Hematopoietic multipotent progenitor cell (in vitro differentiated cells): Measurements from ENCODE around the gene KRT71. TPM values are rescaled to one million over a fixed set of nuclear protein-coding genes. Genes with fewer than 3 reads are reported as not detected.
A peak's percentile ranks its signal among the peaks of the same experiment; 100 is the strongest.

Experiments used
- DNase-seq, 3 donors: peaks; one replicate each; pipeline ENCODE4 v3.0.0-alpha.2; 2011 to 2015; ENCODE audit warnings: low read depth in 2 of 3, low spot score in 2 of 3
- total RNA-seq: library from RNA; depleted of rRNA; stranded (reverse); fragments of >200 nt; gene quantifications from one replicate; pipeline ENCODE4 v1.2.3, GENCODE V29; 2012

KRT71 gene
- total RNA-seq, 1 donor: not detected

DNA sequence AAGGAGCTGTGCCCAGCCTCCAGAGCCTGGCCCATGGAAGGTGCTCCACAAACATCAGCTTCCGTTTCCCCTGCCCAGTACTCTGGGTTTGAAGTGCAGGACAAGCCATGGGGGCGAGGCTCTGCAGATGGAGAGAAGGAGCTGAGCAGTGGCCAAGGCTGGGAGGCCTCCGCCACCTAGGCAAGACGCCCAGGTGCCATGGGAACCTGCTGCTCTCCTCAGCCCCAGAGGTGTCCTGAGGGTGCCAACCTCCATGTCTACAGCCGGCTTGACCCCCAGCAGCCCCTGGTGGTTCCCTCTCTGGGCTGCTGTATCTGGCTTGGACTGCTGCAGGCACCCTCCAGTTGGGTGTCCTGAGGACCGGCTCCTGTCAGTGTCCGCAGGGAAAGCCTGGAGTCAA is 12.4 kb downstream of the KRT71 start:
- no peak for DNase-seq

DNA sequence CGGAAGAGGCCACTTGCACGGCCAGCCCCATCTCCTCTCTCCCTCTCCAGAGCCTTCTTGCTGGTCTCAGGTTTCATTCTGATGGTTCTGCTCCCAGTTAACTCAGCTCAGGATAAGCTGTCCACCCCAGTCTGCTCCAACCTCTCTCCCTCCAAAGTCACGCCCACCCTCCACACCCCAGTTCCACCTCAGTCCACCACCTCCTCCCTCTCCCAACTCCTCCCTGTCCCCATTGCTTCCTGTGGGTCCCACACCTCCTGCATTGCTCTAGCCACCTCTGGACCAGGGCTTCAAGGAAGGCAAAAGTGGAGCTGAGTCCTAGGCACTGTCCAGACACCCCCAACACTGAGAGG is 13.1 kb downstream of the KRT71 start:
- no peak for DNase-seq

DNA sequence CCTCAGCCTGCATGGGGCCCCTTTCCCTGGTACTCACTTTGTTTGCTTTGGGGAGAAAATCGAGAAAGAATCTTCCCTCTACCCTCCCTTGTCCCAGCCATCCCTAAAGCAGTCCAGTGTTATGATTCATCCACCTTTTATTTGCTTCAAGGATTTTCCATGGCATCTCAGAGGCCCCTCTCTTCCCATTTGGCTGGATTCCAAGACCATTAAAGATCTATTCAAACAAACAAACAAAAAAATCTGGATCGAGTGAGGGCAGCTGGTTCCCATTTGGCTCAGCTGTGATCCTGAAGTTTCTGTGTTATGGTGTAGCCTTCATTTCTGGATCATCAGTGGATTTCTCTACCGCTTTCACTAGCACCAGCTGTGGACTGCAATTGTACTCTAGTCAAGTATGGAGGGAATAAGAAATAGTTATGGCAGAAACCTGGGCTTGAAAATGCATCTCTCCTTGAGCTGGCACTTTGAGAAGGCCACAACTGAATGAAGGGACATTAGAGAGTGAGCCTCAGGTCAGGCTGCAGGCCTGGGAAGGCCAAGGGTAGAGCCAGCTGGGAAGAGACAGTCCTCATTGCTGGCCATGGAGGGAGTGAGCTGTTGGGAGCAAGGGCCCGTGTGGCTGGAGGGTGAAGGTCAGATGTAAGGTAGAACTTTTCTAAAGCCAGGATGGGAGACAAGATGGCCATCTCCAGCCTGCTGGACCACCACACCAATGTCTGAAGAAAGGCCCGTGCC is 13.7 kb downstream of the KRT71 start:
- no peak for DNase-seq

- DNase-seq: no peak
Observed at GRCh38 chr12:52537101-52537500, 15.8 kb downstream of the KRT71 start.

DNA sequence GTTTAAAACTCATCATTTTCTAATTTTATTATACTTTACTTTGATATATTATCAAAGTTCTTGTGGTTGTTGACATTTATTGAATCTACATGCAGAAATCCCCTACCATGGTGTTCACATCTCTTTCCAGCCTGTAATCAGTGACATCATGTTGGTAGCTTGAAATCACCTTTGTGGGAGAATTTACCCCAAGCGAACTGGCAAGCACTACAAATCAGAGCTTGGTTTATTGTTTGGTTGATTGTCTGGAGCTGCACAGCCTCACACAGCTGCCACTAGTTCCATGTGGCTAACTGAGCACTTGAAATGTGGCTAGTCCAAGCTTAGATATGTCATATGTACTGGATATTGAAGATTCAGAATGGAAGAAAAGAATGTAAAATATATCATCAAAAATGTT is 17.4 kb downstream of the KRT71 start:
- DNase-seq: no peak

DNA sequence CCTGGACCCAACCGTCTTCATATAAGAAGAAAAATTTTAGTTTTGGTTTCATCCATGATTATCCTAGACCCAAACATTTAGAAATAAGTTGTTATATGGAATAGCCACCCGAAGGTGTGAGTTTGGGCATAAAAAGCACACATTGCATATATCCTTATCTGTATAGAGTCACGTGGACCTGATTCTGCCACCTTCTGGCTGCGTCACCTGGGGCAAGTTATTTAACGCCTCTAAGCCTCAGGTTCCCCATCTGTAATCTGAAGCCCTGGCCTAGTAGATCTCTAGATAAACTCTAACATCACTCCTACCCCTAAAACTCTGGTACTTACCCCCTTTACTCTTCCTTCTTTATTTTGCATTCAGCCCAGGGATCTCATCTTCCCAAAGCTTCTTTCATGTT is 18.5 kb downstream of the KRT71 start:
- DNase-seq: peak in 1 of 3 donors; percentile 19

- peak in 1 of 3 donors; percentile 17 for DNase-seq
Observed at GRCh38 chr12:52533686-52534470, 19.1 kb downstream of the KRT71 start.

DNA sequence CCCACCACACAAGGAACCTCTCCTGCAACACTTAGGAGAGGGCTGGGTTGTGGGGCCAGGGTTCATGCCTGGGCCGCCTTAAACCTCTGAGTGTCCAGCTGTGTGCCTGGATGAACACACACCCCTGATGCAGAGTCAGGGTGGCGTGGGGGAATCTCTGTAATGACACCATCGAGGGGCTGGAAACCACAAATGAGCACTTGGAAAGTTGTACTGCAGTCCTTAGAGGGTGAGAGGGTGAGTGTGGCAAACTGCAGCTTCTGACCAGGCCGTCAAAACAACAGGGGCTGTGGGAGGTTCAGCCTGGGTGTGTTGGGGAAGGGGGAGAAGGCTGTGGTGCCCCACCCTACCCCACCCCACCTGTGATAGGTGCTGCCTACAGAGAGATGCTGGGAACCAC is 20.3 kb downstream of the KRT71 start:
- no peak for DNase-seq

- peak in 2 of 3 donors; percentile 2 to 16 for DNase-seq
Observed at GRCh38 chr12:52531566-52532300, 21.2 kb downstream of the KRT71 start.

DNA sequence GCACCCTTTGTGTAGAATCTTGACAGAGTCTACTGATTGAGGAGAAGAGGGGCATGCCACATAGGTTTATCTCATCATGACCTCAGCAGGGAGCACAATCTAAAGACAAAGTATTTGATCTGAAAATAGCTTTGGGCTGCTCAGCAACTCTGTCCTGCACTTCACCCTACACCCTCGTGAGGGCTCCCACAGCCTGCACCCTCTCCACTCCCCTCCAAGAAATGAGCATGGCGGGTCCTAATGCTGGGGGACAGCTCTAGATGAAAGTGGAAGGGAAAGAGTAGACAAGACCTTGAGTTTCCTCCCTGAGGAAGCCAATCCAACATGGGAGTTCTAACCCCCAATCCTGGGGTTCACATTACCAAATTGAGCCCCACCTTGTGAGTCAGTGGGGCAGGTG is 22.0 kb downstream of the KRT71 start:
- DNase-seq: no peak

GRCh38 chr12:52530366-52530765 is 22.6 kb downstream of the KRT71 start:
- DNase-seq: no peak

DNA sequence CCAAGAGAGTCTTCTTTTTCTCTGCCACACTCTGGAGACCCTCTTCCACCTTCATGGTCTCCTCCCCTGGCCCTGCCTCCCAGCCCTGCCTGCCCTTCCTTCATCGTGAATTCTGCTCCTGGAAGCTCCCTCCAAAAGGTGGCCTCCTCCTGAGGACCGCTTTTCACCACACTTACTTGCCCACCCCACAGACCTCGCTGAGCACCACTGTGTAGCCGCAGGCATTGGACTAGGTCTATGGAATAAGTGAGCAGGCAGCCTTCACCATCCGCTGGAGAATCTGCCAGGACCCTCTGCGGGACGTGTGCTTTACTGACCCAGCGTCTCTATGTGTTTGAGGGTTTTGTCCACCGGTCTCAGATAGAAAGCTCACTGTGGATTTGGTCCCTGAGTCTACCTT is 23.1 kb downstream of the KRT71 start:
- DNase-seq: no peak

DNA sequence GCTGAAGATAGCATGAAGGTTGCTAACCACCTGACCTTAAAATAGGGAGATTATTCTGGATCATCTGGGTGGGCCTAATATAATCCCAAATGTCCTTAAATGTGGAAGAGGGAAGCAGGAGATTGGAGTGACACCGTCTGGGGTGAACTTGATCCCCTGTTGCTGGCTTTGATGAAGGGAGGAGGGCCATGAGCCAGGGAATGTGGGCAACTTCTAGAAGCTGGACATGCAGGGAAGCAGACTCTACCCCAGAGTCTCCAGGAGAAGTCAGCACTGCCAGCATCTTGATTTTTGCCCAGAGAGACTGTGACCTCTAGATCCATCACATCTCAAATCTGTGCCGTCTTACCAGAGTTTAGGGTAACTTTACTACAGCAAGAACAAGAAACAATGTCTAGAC is 23.5 kb downstream of the KRT71 start:
- no peak for DNase-seq

- DNase-seq: no peak
Observed at GRCh38 chr12:52528641-52529143, 24.3 kb downstream of the KRT71 start.

- no peak for DNase-seq
Observed at GRCh38 chr12:52527121-52527800, 25.7 kb downstream of the KRT71 start.

- no peak for DNase-seq
Observed at GRCh38 chr12:52526511-52526951, 26.4 kb downstream of the KRT71 start.

DNA sequence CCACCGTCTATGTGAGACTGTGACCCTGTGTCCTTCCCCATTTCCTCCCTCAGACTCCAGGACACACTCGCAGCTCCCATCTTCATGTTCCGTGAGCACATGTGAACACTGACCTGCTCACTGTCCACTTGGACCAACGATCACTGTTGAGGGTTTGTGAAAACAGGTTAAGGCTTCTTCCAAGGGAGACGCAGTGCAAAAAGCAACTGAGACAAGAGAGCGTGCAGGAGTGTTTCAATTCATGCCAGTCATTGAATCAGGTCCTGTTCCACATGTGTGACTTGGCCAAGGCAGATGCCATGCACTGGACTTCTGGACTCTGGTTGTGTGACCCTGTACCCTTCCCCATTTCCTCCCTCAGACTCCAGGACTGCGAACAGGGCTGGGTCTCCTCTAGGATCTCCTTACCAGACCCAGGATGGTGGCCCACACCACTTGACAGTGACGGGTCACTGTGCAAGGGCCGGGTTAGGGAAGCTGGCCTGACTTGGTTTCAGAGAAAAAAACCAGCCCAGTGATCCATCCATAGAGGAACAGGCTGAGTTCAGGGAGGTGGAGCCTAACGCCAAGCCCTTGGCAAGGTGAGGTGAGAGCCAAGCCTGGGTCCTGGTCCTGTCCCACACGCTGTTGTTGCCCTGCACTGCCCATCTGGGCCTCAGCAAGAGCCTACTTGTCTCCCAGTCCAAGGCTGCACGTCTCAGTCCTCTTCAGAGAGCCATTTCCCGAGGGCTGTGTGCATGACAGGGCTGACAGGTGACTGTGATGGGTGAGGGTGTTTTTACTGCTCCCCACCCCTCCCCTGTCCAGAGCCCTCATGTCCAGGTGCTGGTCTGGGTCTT is 27.1 kb downstream of the KRT71 start:
- no peak for DNase-seq

GRCh38 chr12:52524898-52525591 is 27.9 kb downstream of the KRT71 start:
- no peak for DNase-seq

DNA sequence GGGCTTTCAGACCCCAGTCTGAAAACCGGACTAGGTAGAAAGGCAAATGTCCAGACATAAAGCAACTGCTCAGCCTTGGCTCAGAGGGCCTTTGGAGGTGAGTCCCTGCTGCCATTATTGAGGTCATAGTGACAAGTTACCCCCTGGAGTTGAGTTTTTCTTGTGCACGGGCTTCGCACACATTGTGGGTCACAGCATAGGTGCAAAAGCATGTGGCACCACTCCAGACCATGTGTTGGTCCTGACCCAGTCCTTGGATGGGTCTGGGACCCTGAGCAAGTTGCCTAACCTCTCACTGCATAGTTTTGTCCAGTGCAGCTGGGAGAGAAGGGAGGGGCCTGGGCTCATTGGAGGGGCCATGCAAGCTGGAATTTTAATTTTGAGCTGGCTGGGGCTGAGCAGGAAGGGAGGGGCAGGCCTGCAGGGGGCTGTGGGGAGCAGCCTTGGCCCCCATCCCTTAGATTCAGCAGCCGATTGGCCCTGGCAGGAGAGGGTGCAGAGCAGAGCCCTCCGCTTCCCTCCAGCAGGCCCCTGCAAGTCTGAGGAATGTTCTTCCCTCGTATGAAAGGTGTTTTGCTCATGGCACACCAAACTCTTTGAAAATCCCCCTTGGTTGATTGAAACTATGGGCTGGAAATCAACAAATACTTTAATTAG is 28.6 kb downstream of the KRT71 start:
- no peak for DNase-seq
